HepG2 (cell line): ENCODE results near the gene CELF2. TPM values are rescaled to one million over a fixed set of nuclear protein-coding genes. Genes with fewer than 3 reads are reported as not detected.

ENCODE experiments used
- ATAC-seq: fragments of 200-7000 bp; cut with Tn5 transposase; 3 replicates; pipeline ENCODE4 v1.9.1; 2020; ENCODE audit warnings: mild to moderate bottlenecking, moderate library complexity
- BruUV-seq: library from RNA; stranded (reverse); fragments of 400-500 nt; replicated peaks from 2 replicates; lab custom pipeline; 2021; lab: Mats Ljungman, UMichigan
- CTCF ChIA-PET: fragments of 300-600 bp; formaldehyde crosslinking; extraction: SDS; loops from one replicate; lab custom pipeline; 2021; ENCODE audit warnings: low total read pairs, inconsistent platforms, low intra/inter-chr PET ratio; lab: Yijun Ruan, JAX
- POLR2A ChIA-PET: fragments of 350-600 bp; sonication (Branson Sonifier 250); formaldehyde crosslinking; loops from one replicate; lab custom pipeline; 2020; ENCODE audit warnings: antibody characterized with exemption, inconsistent platforms; lab: Yijun Ruan, JAX
- DNase-seq: peaks from one replicate; pipeline ENCODE4 v3.0.0-alpha.2; 2015; ENCODE audit warnings: low spot score
- FAIRE-seq: peaks from 3 replicates; lab custom pipeline; 2011; peaks lifted over from hg19 to GRCh38; lab: Jason Lieb, UNC
- H2AFZ ChIP-seq: one replicate; pipeline ENCODE4 v1.6.1; 2011; ENCODE audit warnings: low read length, inconsistent platforms
- H3K27ac ChIP-seq: fragments of 300-600 bp; 3 replicates; pipeline ENCODE4 v1.8.0; 2011; ENCODE audit warnings: mixed run types, mild to moderate bottlenecking, mixed read lengths, low read length, inconsistent platforms; ENCODE audit not compliant: insufficient read depth; ENCODE audit errors: extremely low read length
- H3K27me3 ChIP-seq, 2 experiments: fragments of 200-600 bp in 1 of 2; 2 replicates in 1 of 2; 3 replicates in 1 of 2; pipeline versions ENCODE4 v1.6.0 to v1.8.0; 2011; ENCODE audit warnings: low read length in 2 of 2, mild to moderate bottlenecking in 2 of 2, moderate library complexity in 2 of 2, inconsistent platforms in 1 of 2; ENCODE audit not compliant: insufficient read depth in 2 of 2, control insufficient read depth in 1 of 2
- H3K36me3 ChIP-seq, 2 experiments: fragments of 200-600 bp in 1 of 2; replicated peaks in 1 of 2; 2 replicates in 1 of 2; 3 replicates in 1 of 2; pipeline versions ENCODE4 v1.5.1 to v1.8.0; 2011; ENCODE audit warnings: low read length in 2 of 2, inconsistent platforms in 1 of 2; ENCODE audit not compliant: insufficient read depth in 2 of 2, control insufficient read depth in 1 of 2
- H3K4me1 ChIP-seq: 2 replicates; pipeline ENCODE4 v1.5.1; 2012; ENCODE audit warnings: low read length, inconsistent platforms; ENCODE audit not compliant: insufficient read depth
- H3K4me2 ChIP-seq: 2 replicates; pipeline ENCODE4 v1.6.0; 2011; ENCODE audit warnings: low read depth, low read length, inconsistent platforms
- H3K4me3 ChIP-seq, 3 experiments: fragments of 200-600 bp in 1 of 3; sonication (generic), shearing (Covaris generic) in 1 of 3; replicated peaks in 1 of 3; 2 replicates each; pipeline ENCODE4 v1.5.1; 2011 to 2016; ENCODE audit warnings: low read length in 3 of 3, inconsistent platforms in 2 of 3, low read depth in 2 of 3, mild to moderate bottlenecking in 2 of 3, control low read depth in 1 of 3, mixed read lengths in 1 of 3; ENCODE audit not compliant: insufficient read depth in 1 of 3
- H3K79me2 ChIP-seq: one replicate; pipeline ENCODE4 v1.6.1; 2011; ENCODE audit warnings: low read length, inconsistent platforms; ENCODE audit not compliant: insufficient read depth
- H3K9ac ChIP-seq: 2 replicates; pipeline ENCODE4 v1.6.0; 2011; ENCODE audit warnings: mild to moderate bottlenecking, low read depth, low read length, inconsistent platforms; ENCODE audit not compliant: insufficient read depth
- H3K9me3 ChIP-seq: 2 replicates; pipeline ENCODE4 v1.5.1; 2012; ENCODE audit warnings: mild to moderate bottlenecking, low read length
- H4K20me1 ChIP-seq: 2 replicates; pipeline ENCODE4 v1.6.0; 2011; ENCODE audit warnings: inconsistent platforms, mild to moderate bottlenecking, low read length, moderate library complexity; ENCODE audit not compliant: insufficient read depth
- BHLHE40 ChIP-seq: IDR thresholded peaks from 2 replicates; pipeline ENCODE4 v1.6.1; 2011; ENCODE audit warnings: low read length, improper control_type of control experiment
- STAG1 ChIP-seq: sonication (generic); formaldehyde crosslinking; IDR thresholded peaks from 2 replicates; pipeline ENCODE4 v1.4.0; 2020; ENCODE audit warnings: missing genetic modification reagents
- ZNF607 ChIP-seq: sonication (generic); formaldehyde crosslinking; IDR thresholded peaks from 2 replicates; pipeline ENCODE4 v1.5.1; 2020; ENCODE audit warnings: missing genetic modification reagents, mild to moderate bottlenecking, borderline replicate concordance
- WGBS: methylation state at CpG from one replicate; pipeline ENCODE4 v1.1.6; 2017; ENCODE audit warnings: low lambda C conversion rate; 5-methylcytosine and 5-hydroxymethylcytosine counted together
- in situ Hi-C: cut with HindIII; loops from 2 replicates; pipeline ENCODE4 v1.10.0; 2017; ENCODE audit warnings: low pct_unique_long_range_greater_than_20kb; ENCODE audit not compliant: extremely low pct_ligation_motif_present
- intact Hi-C: fragments of 100-400 bp; cut with micrococcal nuclease; formaldehyde crosslinking; loops from one replicate; pipeline ENCODE4 v1.10.0; 2022; ENCODE audit not compliant: unreplicated experiment
- polyA plus RNA-seq, 8 experiments: library from polyadenylated mRNA; depleted of rRNA in 3 of 8; stranded (reverse) in 7 of 8; unstranded in 1 of 8; fragments of >200 nt; fragmentation: Illumina TruSeq in 4 of 8; extraction: Trizol in 4 of 8; gene quantifications; 2 replicates each; pipeline versions ENCODE4 v1.2.1 to v1.2.3, GENCODE V29; 2011 to 2016; ENCODE audit warnings: low read depth in 4 of 8, missing spikeins in 1 of 8, mixed read lengths in 1 of 8; ENCODE audit not compliant: insufficient read depth in 1 of 8
- total RNA-seq, 5 experiments: library from RNA; depleted of rRNA; stranded (reverse); fragments of >200 nt; fragmentation: Illumina TruSeq; extraction: Trizol; gene quantifications; 2 replicates each; pipeline ENCODE4 v1.2.3, GENCODE V29; 2016; ENCODE audit warnings: low read depth in 1 of 5
- TF ChIP-seq, protein P1 (sequence below): sonication (generic); formaldehyde crosslinking; IDR thresholded peaks from 2 replicates; pipeline ENCODE4 v1.8.1; 2023; ENCODE audit warnings: missing genetic modification reagents, mild to moderate bottlenecking, borderline replicate concordance
- TF ChIP-seq, protein P2 (sequence below): sonication (generic); formaldehyde crosslinking; IDR thresholded peaks from 2 replicates; pipeline ENCODE4 v1.4.0; 2020; ENCODE audit warnings: missing genetic modification reagents
- TF ChIP-seq, protein P3 (sequence below): sonication (generic); formaldehyde crosslinking; IDR thresholded peaks from 2 replicates; pipeline ENCODE4 v1.8.1; 2023; ENCODE audit warnings: mild to moderate bottlenecking, missing genetic modification reagents, borderline replicate concordance
- TF ChIP-seq, protein P4 (sequence below): IDR thresholded peaks from 2 replicates; pipeline ENCODE4 v1.6.1; 2016; ENCODE audit warnings: low read depth, missing genetic modification reagents, missing compliant biosample characterization

The CELF2 gene
- total and polyA plus RNA-seq, 2 of the 13 experiments (the other 11 are each of a cell fraction or from before 2014, with no cell fraction given) = not detected

DNA sequence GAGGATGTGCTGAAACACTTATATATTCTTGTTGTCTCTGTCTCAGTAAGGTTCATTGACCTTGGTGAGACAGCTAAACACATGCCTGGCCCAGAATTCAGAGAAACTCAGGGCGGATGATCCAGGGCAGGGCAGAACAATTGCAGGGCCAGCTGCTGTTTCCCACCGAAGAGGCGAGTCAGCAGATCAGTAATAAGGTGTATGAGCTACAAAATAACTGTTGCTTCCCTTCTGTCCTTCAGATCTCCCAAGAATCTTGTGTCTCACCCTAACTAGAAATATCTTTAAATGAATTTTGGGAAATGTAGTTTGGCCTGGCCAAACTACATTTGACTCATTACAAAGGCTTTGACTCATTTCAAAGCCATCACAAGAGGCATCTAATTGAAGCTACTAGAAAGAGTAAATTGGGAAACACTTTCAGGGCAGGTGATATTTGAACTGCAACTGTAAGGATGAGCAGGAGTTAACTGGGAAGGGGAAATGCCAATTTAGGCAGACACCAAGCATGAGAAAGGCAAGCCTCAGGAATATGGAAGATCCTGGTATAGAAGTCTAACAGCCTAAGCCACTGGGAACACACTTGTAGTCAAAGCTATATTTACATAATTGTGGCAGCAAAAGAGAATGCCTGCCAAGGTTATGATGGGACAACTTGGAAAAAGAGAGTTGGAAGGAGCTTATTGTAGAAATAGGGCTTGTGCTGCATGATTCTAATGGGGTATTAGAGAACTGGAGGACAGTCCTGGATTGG lies 24.5 kb upstream of the CELF2 start:
- WGBS = 5% methylated on average over 3 of the region's 3 CpGs
- H3K27me3 ChIP-seq = no peaks in the 10 kb centered on the region
- DNase-seq (no peak), FAIRE-seq (no peak), ATAC-seq (no peak)
- no peaks in the 10 kb centered on the region for H3K36me3 ChIP-seq
- H3K4me3 ChIP-seq = no peak overlapping the region
- H3K79me2 ChIP-seq = no peaks in the 10 kb centered on the region
- POLR2A ChIA-PET = no interaction called here
- intact Hi-C loops (no loop called here), in situ Hi-C loops (no loop called here)
- no peaks in the 10 kb centered on the region for H3K9me3 ChIP-seq
- H3K4me2 ChIP-seq = no peak overlapping the region
- no peaks in the 10 kb centered on the region for H3K4me1 ChIP-seq
- BruUV-seq = no TSS peak
- TF ChIP-seq, protein P1, sequence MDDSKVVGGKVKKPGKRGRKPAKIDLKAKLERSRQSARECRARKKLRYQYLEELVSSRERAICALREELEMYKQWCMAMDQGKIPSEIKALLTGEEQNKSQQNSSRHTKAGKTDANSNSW (CRISPR knock-in tag) = no peak
- TF ChIP-seq ZNF607 (CRISPR knock-in tag) (no peak), STAG1 (CRISPR knock-in tag) (no peak), BHLHE40 (no peak)
- TF ChIP-seq, protein P2, sequence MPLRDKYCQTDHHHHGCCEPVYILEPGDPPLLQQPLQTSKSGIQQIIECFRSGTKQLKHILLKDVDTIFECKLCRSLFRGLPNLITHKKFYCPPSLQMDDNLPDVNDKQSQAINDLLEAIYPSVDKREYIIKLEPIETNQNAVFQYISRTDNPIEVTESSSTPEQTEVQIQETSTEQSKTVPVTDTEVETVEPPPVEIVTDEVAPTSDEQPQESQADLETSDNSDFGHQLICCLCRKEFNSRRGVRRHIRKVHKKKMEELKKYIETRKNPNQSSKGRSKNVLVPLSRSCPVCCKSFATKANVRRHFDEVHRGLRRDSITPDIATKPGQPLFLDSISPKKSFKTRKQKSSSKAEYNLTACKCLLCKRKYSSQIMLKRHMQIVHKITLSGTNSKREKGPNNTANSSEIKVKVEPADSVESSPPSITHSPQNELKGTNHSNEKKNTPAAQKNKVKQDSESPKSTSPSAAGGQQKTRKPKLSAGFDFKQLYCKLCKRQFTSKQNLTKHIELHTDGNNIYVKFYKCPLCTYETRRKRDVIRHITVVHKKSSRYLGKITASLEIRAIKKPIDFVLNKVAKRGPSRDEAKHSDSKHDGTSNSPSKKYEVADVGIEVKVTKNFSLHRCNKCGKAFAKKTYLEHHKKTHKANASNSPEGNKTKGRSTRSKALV (CRISPR knock-in tag) = no peak
- TF ChIP-seq, protein P3, sequence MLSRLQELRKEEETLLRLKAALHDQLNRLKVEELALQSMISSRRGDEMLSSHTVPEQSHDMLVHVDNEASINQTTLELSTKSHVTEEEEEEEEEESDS (CRISPR knock-in tag) = no peak
- TF ChIP-seq, protein P4, sequence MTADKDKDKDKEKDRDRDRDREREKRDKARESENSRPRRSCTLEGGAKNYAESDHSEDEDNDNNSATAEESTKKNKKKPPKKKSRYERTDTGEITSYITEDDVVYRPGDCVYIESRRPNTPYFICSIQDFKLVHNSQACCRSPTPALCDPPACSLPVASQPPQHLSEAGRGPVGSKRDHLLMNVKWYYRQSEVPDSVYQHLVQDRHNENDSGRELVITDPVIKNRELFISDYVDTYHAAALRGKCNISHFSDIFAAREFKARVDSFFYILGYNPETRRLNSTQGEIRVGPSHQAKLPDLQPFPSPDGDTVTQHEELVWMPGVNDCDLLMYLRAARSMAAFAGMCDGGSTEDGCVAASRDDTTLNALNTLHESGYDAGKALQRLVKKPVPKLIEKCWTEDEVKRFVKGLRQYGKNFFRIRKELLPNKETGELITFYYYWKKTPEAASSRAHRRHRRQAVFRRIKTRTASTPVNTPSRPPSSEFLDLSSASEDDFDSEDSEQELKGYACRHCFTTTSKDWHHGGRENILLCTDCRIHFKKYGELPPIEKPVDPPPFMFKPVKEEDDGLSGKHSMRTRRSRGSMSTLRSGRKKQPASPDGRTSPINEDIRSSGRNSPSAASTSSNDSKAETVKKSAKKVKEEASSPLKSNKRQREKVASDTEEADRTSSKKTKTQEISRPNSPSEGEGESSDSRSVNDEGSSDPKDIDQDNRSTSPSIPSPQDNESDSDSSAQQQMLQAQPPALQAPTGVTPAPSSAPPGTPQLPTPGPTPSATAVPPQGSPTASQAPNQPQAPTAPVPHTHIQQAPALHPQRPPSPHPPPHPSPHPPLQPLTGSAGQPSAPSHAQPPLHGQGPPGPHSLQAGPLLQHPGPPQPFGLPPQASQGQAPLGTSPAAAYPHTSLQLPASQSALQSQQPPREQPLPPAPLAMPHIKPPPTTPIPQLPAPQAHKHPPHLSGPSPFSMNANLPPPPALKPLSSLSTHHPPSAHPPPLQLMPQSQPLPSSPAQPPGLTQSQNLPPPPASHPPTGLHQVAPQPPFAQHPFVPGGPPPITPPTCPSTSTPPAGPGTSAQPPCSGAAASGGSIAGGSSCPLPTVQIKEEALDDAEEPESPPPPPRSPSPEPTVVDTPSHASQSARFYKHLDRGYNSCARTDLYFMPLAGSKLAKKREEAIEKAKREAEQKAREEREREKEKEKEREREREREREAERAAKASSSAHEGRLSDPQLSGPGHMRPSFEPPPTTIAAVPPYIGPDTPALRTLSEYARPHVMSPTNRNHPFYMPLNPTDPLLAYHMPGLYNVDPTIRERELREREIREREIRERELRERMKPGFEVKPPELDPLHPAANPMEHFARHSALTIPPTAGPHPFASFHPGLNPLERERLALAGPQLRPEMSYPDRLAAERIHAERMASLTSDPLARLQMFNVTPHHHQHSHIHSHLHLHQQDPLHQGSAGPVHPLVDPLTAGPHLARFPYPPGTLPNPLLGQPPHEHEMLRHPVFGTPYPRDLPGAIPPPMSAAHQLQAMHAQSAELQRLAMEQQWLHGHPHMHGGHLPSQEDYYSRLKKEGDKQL (CRISPR knock-in tag) = no peak
- H3K27ac ChIP-seq = no peak overlapping the region
- CTCF ChIA-PET = no interaction called here
- H4K20me1 ChIP-seq = no peaks in the 10 kb centered on the region
- H2AFZ ChIP-seq = no peak overlapping the region
- no peak overlapping the region for H3K9ac ChIP-seq
